Aorta (tissue), 5 donors: ENCODE results near the gene NEDD4L. TPM values are rescaled to one million over a fixed set of nuclear protein-coding genes. Genes with fewer than 3 reads are reported as not detected.

Source experiments
- ATAC-seq: fragments of 200-7000 bp; cut with Tn5 transposase; one replicate; pipeline ENCODE4 v1.9.1; 2022; ENCODE audit warnings: moderate library complexity; ENCODE audit not compliant: low FRiP score
- DNase-seq, 2 donors: peaks; one replicate each; pipeline ENCODE4 v3.0.0-alpha.2; 2020
- H3K27ac ChIP-seq, 2 donors: one replicate each; pipeline ENCODE4 v1.5.1; 2013; ENCODE audit warnings: low read length in 2 of 2, mild to moderate bottlenecking in 2 of 2, moderate library complexity in 2 of 2, control low read depth in 1 of 2, inconsistent platforms in 1 of 2, low read depth in 1 of 2
- H3K27me3 ChIP-seq, 2 donors: one replicate each; pipeline ENCODE4 v1.6.1; 2013; ENCODE audit warnings: control low read depth in 1 of 2, low read length in 1 of 2, mild to moderate bottlenecking in 1 of 2, moderate library complexity in 1 of 2; ENCODE audit not compliant: insufficient read depth in 2 of 2, control insufficient read depth in 1 of 2
- H3K36me3 ChIP-seq, 2 donors: one replicate each; pipeline ENCODE4 v1.6.1; 2013; ENCODE audit warnings: control low read depth in 1 of 2, low read length in 1 of 2, mild to moderate bottlenecking in 1 of 2; ENCODE audit not compliant: insufficient read depth in 2 of 2, control insufficient read depth in 1 of 2
- H3K4me1 ChIP-seq, 2 donors: one replicate each; pipeline ENCODE4 v1.6.1; 2013; ENCODE audit warnings: low read length in 2 of 2, control low read depth in 1 of 2, mild to moderate bottlenecking in 1 of 2, moderate library complexity in 1 of 2; ENCODE audit not compliant: insufficient read depth in 2 of 2, control insufficient read depth in 1 of 2
- H3K4me3 ChIP-seq, 2 donors: one replicate each; pipeline ENCODE4 v1.5.1; 2013; ENCODE audit warnings: low read length in 2 of 2, control low read depth in 1 of 2, mild to moderate bottlenecking in 1 of 2
- H3K9me3 ChIP-seq: one replicate; pipeline ENCODE4 v1.6.1; 2013; ENCODE audit warnings: mild to moderate bottlenecking, low read length; ENCODE audit not compliant: control insufficient read depth
- WGBS, 2 donors: extraction: QIAGEN DNeasy Blood & Tissue Kit; methylation state at CpG; one replicate each; pipeline ENCODE4 v1.1.7; 2013; 5-methylcytosine and 5-hydroxymethylcytosine counted together
- intact Hi-C, 2 donors: fragments of 100-400 bp; cut with DNase I; formaldehyde crosslinking; loops; one replicate each; pipeline versions ENCODE4 v1.14.2 to v1.15.0; 2022
- polyA plus RNA-seq, 2 donors: library from polyadenylated mRNA; stranded (reverse); fragments of 200-250 nt; gene quantifications; one replicate each; pipeline ENCODE4 v1.2.3, GENCODE V29; 2013
- total RNA-seq, 2 donors: library from RNA; stranded (reverse); fragmentation: NEBNext Ultra II Directional; extraction: Animal tissue kit (Norgen Biotek cat#: 25700); gene quantifications; one replicate each; pipeline ENCODE4 v1.2.1, GENCODE V29; 2021
- donor health status: healthy with polysubstance abuse.
- donor health status: Bipolar disorder and iron deficiency.
- donor health status: DM: no; HTN: no; CAD: no.
- donor health status: DM: no; HTN: no; CAD: no.
- donor health status: DM: yes; HTN: yes; CAD: no.

NEDD4L gene
- total and polyA plus RNA-seq, 4 donors: 4.0 to 24.0 (median 17.8) TPM

DNA sequence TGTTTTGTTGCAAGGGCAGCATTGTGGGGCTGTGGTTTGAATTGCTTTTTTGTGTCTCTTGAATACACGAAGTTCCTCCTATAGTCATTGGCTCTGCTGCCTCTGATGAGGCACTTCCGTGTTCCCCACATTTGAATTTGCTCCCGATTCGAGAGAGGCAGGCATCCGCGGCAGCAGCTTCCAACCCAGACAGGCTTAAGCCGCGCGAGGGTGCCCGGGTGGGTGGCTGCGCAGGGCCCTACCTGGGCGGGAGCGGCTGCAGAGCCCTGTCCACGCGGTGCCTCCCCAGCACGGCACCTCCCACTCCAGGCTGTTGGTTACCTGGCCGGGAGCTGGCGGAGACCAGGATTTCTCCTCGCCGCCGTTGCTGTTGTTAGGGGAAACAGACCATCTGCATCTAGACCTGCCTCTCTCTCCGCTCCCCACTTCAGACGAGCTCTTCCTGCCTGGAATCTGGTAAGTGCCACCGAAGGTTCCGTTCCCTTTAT, 151.3 kb downstream of the NEDD4L start:
- ATAC-seq: peak; percentile 33
- no peak overlapping the region for H3K4me3 ChIP-seq
- no peaks in the 10 kb centered on the region for H3K27me3 ChIP-seq
- no peaks in the 10 kb centered on the region for H3K9me3 ChIP-seq
- no peak overlapping the region for H3K27ac ChIP-seq
- intact Hi-C loops: no loop called here
- no peaks in the 10 kb centered on the region for H3K4me1 ChIP-seq
- peak in 1 of 2 donors; percentile 47 for DNase-seq
- no peaks in the 10 kb centered on the region for H3K36me3 ChIP-seq
- WGBS, 2 donors: 15 to 20% methylated on average over 25 of the region's 25 CpGs

DNA sequence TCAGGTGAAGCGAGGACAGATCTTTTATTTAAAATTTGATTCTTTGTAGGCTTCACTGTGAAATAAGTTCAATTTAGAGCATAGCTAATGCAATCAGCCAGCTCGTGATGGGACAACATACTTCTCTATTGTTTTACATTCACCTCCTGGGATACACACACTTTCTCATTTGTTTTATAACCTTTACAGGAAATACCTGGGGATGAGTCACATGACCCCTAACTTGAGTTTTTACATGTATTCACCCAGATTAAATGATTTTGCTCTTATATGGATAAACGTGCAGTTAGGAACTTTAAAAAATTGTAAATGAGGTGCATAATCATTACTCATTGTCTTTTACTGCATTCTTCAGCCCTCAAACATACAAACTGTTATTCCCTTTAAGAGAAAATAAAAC, 152.1 kb downstream of the NEDD4L start:
- Histone ChIP-seq H3K4me1 (no peaks in the 10 kb centered on the region), H3K27ac (no peak overlapping the region)
- intact Hi-C loops: no loop called here

DNA sequence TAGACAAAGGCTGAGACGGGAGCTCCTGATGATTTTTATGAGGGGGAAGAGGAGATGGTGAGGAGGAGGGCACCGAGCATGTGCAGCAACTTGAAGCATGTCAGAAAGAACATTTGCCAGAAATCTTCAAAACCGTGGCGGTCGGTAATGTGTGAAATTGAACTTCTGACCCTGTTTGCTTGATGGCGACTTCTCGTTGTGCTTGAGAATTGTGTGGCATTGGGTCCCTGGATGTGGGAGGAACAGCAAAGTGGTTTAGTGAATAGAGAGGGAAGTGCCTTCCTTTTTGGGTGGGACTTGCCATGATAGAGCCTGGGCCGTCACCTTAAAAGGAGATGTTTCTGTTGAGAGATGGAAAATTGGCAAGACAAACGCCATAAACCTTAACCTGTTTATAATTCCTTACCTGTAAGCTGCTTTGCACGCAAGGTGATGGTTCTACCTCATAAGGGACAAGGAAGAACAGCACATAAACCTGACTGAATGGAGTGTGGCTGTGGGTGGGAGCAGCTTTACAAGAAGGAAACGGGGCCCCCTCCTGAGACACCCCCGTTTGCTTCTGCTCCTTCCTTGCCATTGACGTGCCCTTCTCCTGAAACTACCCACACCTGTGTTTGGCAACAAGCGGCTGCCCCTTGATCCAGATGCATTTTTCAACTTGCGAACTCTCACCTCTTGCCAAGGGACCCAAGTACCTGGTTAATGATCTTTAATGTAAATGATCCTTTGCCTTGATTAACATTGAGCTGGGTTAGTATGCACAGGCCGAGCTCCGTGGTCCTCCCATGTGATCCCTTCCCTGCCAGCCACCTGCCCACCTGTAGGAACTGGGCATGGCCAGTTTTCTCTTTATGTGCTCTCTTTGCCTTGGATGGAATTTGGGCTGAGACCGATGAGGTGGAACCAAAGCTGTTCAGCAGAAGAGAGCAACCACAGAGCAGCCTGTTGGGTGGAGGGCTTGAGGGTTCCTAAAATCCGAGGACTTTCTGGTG, 153.2 kb downstream of the NEDD4L start:
- Histone ChIP-seq H3K4me1 (peaks cover 0 to 4% of the 10 kb centered on the region in 2 donors), H3K9me3 (no peaks in the 10 kb centered on the region), H3K4me3 (no peak overlapping the region), H3K27ac (no peak overlapping the region), H3K36me3 (no peaks in the 10 kb centered on the region), H3K27me3 (no peaks in the 10 kb centered on the region)
- DNase-seq (no peak), ATAC-seq (no peak)
- intact Hi-C loops: no loop called here
- WGBS, 2 donors: 93 to 95% methylated on average over 19 of the region's 19 CpGs

More for the DNA sequence above, 152.1 kb downstream of the NEDD4L start:
- ATAC-seq (no peak), DNase-seq (no peak)
- WGBS, 2 donors: 86 to 87% methylated on average over 3 of the region's 3 CpGs
- Histone ChIP-seq H3K4me3 (no peak overlapping the region), H3K9me3 (no peaks in the 10 kb centered on the region), H3K36me3 (no peaks in the 10 kb centered on the region), H3K27me3 (no peaks in the 10 kb centered on the region)

DNA sequence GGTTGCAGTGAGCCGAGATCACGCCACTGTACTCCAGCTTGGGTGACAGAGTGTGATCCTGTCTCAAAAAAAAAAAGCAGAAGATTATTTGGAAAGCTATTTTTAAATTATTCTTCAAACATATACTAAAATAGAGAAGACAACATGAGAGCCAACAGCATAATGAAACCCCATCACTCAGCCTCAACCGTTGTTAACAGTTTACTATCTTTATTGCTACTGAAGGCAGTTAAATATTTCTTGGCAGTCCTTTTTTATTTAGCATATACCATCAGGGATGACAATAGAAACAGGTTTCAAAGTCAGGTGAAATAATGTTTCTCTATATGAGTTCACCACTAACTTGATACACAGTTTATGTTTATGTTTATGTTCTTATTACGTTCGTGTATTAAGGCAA, 157.2 kb downstream of the NEDD4L start:
- Histone ChIP-seq H3K4me3 (no peak overlapping the region), H3K36me3 (no peaks in the 10 kb centered on the region), H3K4me1 (peaks cover 1 to 6% of the 10 kb centered on the region in 2 donors), H3K9me3 (no peaks in the 10 kb centered on the region), H3K27ac (no peak overlapping the region), H3K27me3 (no peaks in the 10 kb centered on the region)
- no peak for DNase-seq
- 86 to 90% methylated on average over 5 of the region's 5 CpGs for WGBS, 2 donors
- ATAC-seq: no peak
- intact Hi-C loops: no loop called here

DNA sequence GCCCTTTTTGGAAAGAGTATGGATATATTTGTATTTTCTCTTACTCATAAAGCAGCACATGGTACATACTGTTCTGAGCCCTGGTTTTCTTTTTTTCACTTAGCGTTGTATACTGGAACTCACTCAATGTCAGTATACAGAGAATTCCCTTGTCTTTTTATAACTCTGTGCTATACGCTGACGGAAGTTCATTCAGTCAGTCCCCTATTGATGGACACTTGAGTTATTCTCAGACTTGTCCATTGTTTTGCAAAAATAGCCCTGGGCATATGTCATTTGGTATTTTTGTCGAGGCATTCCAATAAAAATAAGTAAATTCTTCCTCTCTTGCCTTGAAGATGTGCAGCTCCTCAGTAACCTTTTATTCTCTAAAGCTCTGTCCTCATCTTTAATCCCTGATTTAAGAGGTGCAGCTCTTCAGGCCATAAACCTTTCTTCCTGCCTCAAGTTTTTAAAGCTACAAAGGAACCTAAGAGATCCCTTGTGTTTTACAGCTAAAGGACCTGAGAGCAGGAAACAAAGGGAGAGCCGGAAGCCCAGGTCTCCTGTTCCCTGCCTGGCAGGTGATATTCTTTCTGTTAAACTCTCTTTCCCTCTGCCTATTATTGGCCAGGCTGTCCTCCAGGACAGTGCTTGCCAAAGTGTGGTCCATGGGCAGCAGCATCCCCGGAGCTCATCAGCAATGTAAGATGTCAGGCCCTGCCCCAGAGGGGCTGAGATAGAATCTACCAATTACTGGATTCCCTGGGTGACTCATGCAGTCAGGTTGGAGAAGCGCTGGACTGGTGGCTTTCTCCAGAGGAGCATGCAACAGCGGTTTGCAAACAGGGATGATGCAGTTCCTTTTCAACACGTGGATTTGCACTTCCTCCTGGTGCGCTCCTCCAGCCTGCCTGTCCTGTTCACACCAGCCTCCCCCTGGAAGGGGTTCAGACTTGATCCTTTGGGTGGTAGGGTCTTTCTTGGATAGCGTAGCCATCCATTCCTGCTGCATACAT, 158.0 kb downstream of the NEDD4L start:
- H3K27ac ChIP-seq: no peak overlapping the region

DNA sequence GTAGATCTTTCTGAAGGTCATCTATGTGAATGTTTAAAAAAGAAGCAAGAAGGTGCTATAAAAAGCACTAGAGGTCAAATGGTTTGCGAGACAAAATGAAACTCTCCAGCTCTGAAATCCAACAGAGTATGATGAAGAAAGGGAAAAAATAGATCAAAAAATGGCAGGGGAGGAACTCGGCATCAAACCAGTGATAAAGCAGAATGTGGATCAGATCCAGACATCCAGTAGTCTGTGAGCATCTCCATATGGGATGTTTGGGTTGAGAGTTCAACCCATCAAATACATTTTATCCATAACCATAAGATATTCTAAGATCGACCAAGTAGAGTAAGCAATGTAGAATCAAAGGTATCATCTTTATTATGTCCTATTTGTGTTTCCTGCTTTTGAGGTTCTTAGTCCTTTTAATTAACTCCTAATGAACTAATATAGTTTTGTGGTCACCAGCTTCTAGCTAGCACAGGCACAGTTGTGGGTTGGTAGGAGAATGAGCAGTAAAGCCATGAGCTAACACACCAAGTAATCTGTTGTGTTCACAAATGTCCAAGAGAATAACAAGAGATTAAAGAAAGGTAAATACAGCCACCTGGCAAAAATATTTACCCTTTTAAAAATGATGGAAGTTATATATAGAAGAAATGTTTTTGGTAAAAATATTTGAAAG, 160.9 kb downstream of the NEDD4L start:
- no peaks in the 10 kb centered on the region for H3K36me3 ChIP-seq
- intact Hi-C loops: no loop called here
- no peak overlapping the region for H3K4me3 ChIP-seq
- no peak for DNase-seq
- H3K27ac ChIP-seq: no peak overlapping the region
- no peak for ATAC-seq
- WGBS, 2 donors: 64 to 69% methylated on average over 3 of the region's 3 CpGs
- no peaks in the 10 kb centered on the region for H3K9me3 ChIP-seq
- no peaks in the 10 kb centered on the region for H3K27me3 ChIP-seq
- H3K4me1 ChIP-seq: peaks cover 3 to 6% of the 10 kb centered on the region in 2 donors

More for the DNA sequence above, 158.0 kb downstream of the NEDD4L start:
- H3K4me1 ChIP-seq: peaks cover 1 to 6% of the 10 kb centered on the region in 2 donors
- no peak for ATAC-seq
- no peak overlapping the region for H3K4me3 ChIP-seq
- 69 to 74% methylated on average over 11 of the region's 11 CpGs for WGBS, 2 donors
- H3K27me3 ChIP-seq: no peaks in the 10 kb centered on the region
- no peak for DNase-seq
- H3K36me3 ChIP-seq: no peaks in the 10 kb centered on the region
- H3K9me3 ChIP-seq: no peaks in the 10 kb centered on the region
- intact Hi-C loops: no loop called here

DNA sequence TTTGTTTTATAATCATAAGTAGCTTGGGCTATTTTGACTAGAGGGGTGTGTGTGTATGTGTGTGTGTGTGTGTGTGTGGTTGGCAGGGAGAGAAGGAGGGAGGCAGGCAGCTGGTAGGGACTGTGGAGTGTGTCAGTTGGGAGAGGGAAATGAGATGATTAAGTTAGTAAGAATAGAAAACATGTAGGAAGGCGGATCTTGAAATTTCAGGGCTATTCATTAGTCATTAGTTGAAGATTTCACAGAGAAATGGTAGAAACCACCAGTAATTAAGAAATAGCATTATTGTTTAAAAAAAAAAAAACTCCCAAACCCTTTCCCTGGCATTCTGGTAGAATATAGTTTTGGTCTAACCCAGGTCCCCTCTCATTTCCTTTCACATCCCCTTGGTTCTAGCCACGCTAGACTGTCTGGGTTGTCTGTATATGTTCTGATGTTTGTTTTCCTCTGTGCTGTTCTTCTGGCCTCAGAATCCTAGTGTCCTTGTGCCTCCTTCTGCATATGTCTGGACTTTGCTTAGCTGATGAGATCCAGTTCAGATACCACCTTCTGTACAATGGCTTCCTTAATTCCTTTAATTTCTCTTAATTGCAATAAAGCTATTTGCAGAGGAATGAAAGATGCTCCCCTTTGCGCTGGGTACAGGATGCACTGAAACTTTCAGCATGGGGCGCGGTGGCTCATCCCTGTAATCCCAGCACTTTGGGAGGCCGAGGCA, 161.6 kb downstream of the NEDD4L start:
- Histone ChIP-seq H3K4me1 (peaks cover 3 to 6% of the 10 kb centered on the region in 2 donors), H3K9me3 (no peaks in the 10 kb centered on the region), H3K36me3 (no peaks in the 10 kb centered on the region), H3K27me3 (no peaks in the 10 kb centered on the region), H3K4me3 (no peak overlapping the region), H3K27ac (no peak overlapping the region)
- ATAC-seq (no peak), DNase-seq (no peak)
- intact Hi-C loops: no loop called here
- WGBS, 2 donors: 84 to 85% methylated on average over 6 of the region's 6 CpGs
